OCI-LY1 (cell line): Measurements from ENCODE around the gene OTP.
"Not testable (repeated sequence)": the region's sequence is repeated elsewhere in the genome, so short reads cannot be mapped to it uniquely, and the experiment has no call there.

Experiments used
- CTCF ChIP-seq: fragments of 200-600 bp; sonication (generic), shearing (Covaris generic); IDR thresholded peaks from 2 replicates; pipeline ENCODE4 v1.5.1; 2017; ENCODE audit warnings: mild to moderate bottlenecking, antibody characterized with exemption, low read length, moderate library complexity, mixed read lengths
- EZH2 ChIP-seq: fragments of 200-600 bp; sonication (generic), shearing (Covaris generic); IDR thresholded peaks from 2 replicates; pipeline ENCODE4 v1.8.0; 2017; ENCODE audit warnings: borderline replicate concordance, mixed run types, mild to moderate bottlenecking, antibody characterized with exemption, low read length, moderate library complexity, mixed read lengths

DNA sequence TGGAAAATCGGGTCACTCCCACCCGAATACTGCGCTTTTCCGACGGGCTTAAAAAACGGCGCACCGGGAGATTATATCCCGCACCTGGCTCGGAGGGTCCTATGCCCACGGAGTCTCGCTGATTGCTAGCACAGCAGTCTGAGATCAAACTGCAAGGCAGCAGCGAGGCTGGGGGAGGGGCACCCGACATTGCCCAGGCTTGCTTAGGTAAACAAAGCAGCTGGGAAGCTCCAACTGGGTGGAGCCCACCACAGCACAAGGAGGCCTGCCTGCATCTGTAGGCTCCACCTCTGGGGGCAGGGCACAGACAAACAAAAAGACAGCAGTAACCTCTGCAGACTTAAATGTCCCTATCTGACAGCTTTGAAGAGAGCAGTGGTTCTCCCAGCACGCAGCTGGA, 29.6 kb downstream of the OTP start:
- TF ChIP-seq CTCF, EZH2: not testable (repeated sequence)
